ENCODE measurements around the gene SNAI3. TPM values are rescaled to one million over a fixed set of nuclear protein-coding genes. Genes with fewer than 3 reads are reported as not detected.

Gene SNAI3
- total RNA-seq, 1 donor from 2014 or later = not detected

DNA sequence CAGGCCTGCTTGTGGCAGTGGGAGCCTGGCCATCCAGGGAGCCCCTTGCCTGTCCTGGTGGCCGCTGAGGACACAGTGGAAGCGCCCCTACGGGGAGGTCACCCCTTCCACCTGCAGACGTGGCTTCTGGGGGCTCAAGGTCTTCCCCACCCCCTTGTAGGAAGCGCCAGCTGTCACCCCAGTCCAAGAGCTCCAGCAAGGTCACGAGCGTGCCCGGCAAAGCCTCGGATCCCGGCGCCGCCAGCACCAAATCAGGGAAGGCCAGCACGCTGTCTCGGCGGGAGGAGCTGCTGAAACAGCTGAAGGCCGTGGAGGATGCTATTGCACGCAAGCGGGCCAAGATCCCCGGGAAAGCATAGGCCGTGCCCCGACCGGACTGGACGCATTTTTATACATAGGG, 55.4 kb downstream of the SNAI3 start:
- Histone ChIP-seq H3K4me3 (ENCODE audit: low read depth, low read length) (no peak overlapping the region), H3K36me3 (ENCODE audit: control insufficient read depth, insufficient read depth, low read length) (peaks cover 13% of the 10 kb centered on the region), H3K27me3 (ENCODE audit: control insufficient read depth, insufficient read depth, low read length) (no peaks in the 10 kb centered on the region)
- no peak for TF ChIP-seq CTCF (IDR thresholded peaks at IDR 0.05; ENCODE audit: insufficient read depth, low read length, severe bottlenecking)
- no peak for DNase-seq (ENCODE audit: low read depth)
- FAIRE-seq = no peak

GRCh38 chr16:88630433-88630832, 55.9 kb downstream of the SNAI3 start:
- no peaks in the 10 kb centered on the region for H3K27me3 ChIP-seq (ENCODE audit: control insufficient read depth, insufficient read depth, low read length)
- no peak for TF ChIP-seq CTCF (IDR thresholded peaks at IDR 0.05; ENCODE audit: insufficient read depth, low read length, severe bottlenecking)
- FAIRE-seq (no peak), DNase-seq (ENCODE audit: low read depth) (no peak)
- no peak overlapping the region for H3K4me3 ChIP-seq (ENCODE audit: low read depth, low read length)
- peaks cover 14% of the 10 kb centered on the region for H3K36me3 ChIP-seq (ENCODE audit: control insufficient read depth, insufficient read depth, low read length)

DNA sequence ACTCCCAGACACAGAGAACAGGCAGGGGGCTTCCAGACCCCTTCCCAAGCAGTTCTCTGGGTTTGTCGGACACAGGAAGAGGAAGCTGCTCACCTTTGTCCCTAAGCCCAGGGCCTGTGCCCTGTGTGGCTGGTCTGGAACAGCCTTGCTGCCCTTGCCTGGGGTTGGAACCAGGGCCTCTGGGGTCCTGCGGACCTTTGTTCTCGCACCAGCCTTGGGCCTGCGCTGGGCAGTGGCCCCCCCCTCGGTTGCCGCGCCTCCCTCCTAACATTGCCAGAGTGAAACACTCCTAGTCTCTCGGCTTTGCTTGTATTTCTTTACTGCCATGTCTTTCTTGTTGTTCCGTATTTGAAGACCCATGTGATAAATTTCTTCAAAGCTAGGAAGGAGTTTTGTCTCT, 56.5 kb downstream of the SNAI3 start:
- DNase-seq (ENCODE audit: low read depth) (no peak), FAIRE-seq (no peak)
- peaks cover 20% of the 10 kb centered on the region for H3K36me3 ChIP-seq (ENCODE audit: control insufficient read depth, insufficient read depth, low read length)

GRCh38 chr16:88628512-88628974, 57.8 kb downstream of the SNAI3 start:
- Histone ChIP-seq H3K27me3 (ENCODE audit: control insufficient read depth, insufficient read depth, low read length) (no peaks in the 10 kb centered on the region), H3K36me3 (ENCODE audit: control insufficient read depth, insufficient read depth, low read length) (peaks cover 22% of the 10 kb centered on the region), H3K4me3 (ENCODE audit: low read depth, low read length) (no peak overlapping the region)
- TF ChIP-seq CTCF (IDR thresholded peaks at IDR 0.05; ENCODE audit: insufficient read depth, low read length, severe bottlenecking) = peak; percentile 27
- DNase-seq (ENCODE audit: low read depth) (no peak), FAIRE-seq (no peak)

More for the DNA sequence above, 56.5 kb downstream of the SNAI3 start:
- TF ChIP-seq CTCF (IDR thresholded peaks at IDR 0.05; ENCODE audit: insufficient read depth, low read length, severe bottlenecking) = no peak
- H3K4me3 ChIP-seq (ENCODE audit: low read depth, low read length) = no peak overlapping the region
- no peaks in the 10 kb centered on the region for H3K27me3 ChIP-seq (ENCODE audit: control insufficient read depth, insufficient read depth, low read length)

Other genes starting within 250 kb of the SNAI3 start
- 0.79 and 1.7 TPM in 2 replicates for gene ZFPM1, start 233.2 kb downstream of the SNAI3 start, total RNA-seq
- gene ZC3H18, start 116.1 kb downstream of the SNAI3 start, total RNA-seq = 10.5 and 11.1 TPM in 2 replicates
- under 0.01 TPM in 1 of 2 replicates, not detected in the other for gene IL17C, start 47.9 kb downstream of the SNAI3 start, total RNA-seq
- 134 and 181 TPM in 2 replicates for gene CYBA, start 35.5 kb downstream of the SNAI3 start, total RNA-seq
- 34.6 and 56.6 TPM in 2 replicates for gene MVD, start 23.4 kb downstream of the SNAI3 start, total RNA-seq
- 6.8 and 9.7 TPM in 2 replicates for gene RNF166, start 19.9 kb upstream of the SNAI3 start, total RNA-seq
- gene CTU2, start 20.0 kb upstream of the SNAI3 start, total RNA-seq = 11.3 and 31.1 TPM in 2 replicates
- 98.2 and 224 TPM in 2 replicates for gene PIEZO1, start 98.7 kb upstream of the SNAI3 start, total RNA-seq
- 0.26 TPM in 2 replicates for gene CDT1, start 117.3 kb upstream of the SNAI3 start, total RNA-seq
- 153 and 154 TPM in 2 replicates for gene APRT, start 125.4 kb upstream of the SNAI3 start, total RNA-seq
- gene GALNS, start 170.4 kb upstream of the SNAI3 start, total RNA-seq = 15.5 and 16.3 TPM in 2 replicates
- 47.5 and 65.0 TPM in 2 replicates for gene TRAPPC2L, start 170.6 kb upstream of the SNAI3 start, total RNA-seq
- gene PABPN1L, start 180.2 kb upstream of the SNAI3 start, total RNA-seq = not detected in 2 replicates

Measured in bronchial epithelial cell (primary cell).